ENCODE results near the gene SERBP1.

Gene SERBP1

GRCh38 chr1:67433837-67434236 lies 3.6 kb upstream of the SERBP1 start:
- TF ChIP-seq ZNF565 (CRISPR knock-in tag; conservative IDR thresholded peaks at IDR 0.05; ENCODE audit: low read depth) (no peak), ISL1 (CRISPR knock-in tag; IDR thresholded peaks at IDR 0.05) (no peak), TSHZ2 (CRISPR knock-in tag; IDR thresholded peaks at IDR 0.05) (no peak), SNAI2 (CRISPR knock-in tag; IDR thresholded peaks at IDR 0.05) (no peak), PATZ1 (CRISPR knock-in tag; IDR thresholded peaks at IDR 0.05; ENCODE audit: borderline replicate concordance) (no peak), POU6F1 (CRISPR knock-in tag; IDR thresholded peaks at IDR 0.05; ENCODE audit: borderline replicate concordance, low read depth) (no peak), OSR1 (CRISPR knock-in tag; IDR thresholded peaks at IDR 0.05) (no peak), PPARA (CRISPR knock-in tag; IDR thresholded peaks at IDR 0.05; ENCODE audit: borderline replicate concordance) (no peak)
- no peak for ATAC-seq

GRCh38 chr1:67432745-67433144 lies 2.5 kb upstream of the SERBP1 start:
- no peak for ATAC-seq
- TF ChIP-seq TSHZ2 (CRISPR knock-in tag; IDR thresholded peaks at IDR 0.05) (no peak), PPARA (CRISPR knock-in tag; IDR thresholded peaks at IDR 0.05; ENCODE audit: borderline replicate concordance) (no peak), ZNF8 (CRISPR knock-in tag; IDR thresholded peaks at IDR 0.05) (no peak), OSR1 (CRISPR knock-in tag; IDR thresholded peaks at IDR 0.05) (no peak), TCF4 (CRISPR knock-in tag; IDR thresholded peaks at IDR 0.05; ENCODE audit: borderline replicate concordance) (no peak), CSDC2 (CRISPR knock-in tag; IDR thresholded peaks at IDR 0.05) (no peak), ESRRG (CRISPR knock-in tag; IDR thresholded peaks at IDR 0.05) (no peak), ZNF70 (CRISPR knock-in tag; IDR thresholded peaks at IDR 0.05) (no peak), GLIS3 (CRISPR knock-in tag; IDR thresholded peaks at IDR 0.05) (no peak), CSRNP3 (CRISPR knock-in tag; IDR thresholded peaks at IDR 0.05) (no peak), ARNTL (CRISPR knock-in tag; IDR thresholded peaks at IDR 0.05; ENCODE audit: borderline replicate concordance, low read depth) (no peak)

GRCh38 chr1:67431869-67432578 lies 1.8 kb upstream of the SERBP1 start:
- ATAC-seq: no peak
- TF ChIP-seq BACH2 (CRISPR knock-in tag; IDR thresholded peaks at IDR 0.05; ENCODE audit: borderline replicate concordance) (no peak), ZNF8 (CRISPR knock-in tag; IDR thresholded peaks at IDR 0.05) (no peak), ZNF70 (CRISPR knock-in tag; IDR thresholded peaks at IDR 0.05) (no peak), ARNTL (CRISPR knock-in tag; IDR thresholded peaks at IDR 0.05; ENCODE audit: borderline replicate concordance, low read depth) (no peak), TOX (CRISPR knock-in tag; IDR thresholded peaks at IDR 0.05; ENCODE audit: borderline replicate concordance) (no peak), POU6F1 (CRISPR knock-in tag; IDR thresholded peaks at IDR 0.05; ENCODE audit: borderline replicate concordance, low read depth) (no peak), SNAI2 (CRISPR knock-in tag; IDR thresholded peaks at IDR 0.05) (no peak), OSR1 (CRISPR knock-in tag; IDR thresholded peaks at IDR 0.05) (no peak), TSHZ2 (CRISPR knock-in tag; IDR thresholded peaks at IDR 0.05) (no peak), PPARA (CRISPR knock-in tag; IDR thresholded peaks at IDR 0.05; ENCODE audit: borderline replicate concordance) (no peak), ZC3H10 (CRISPR knock-in tag; IDR thresholded peaks at IDR 0.05) (no peak), ESRRG (CRISPR knock-in tag; IDR thresholded peaks at IDR 0.05) (no peak), ZFP30 (CRISPR knock-in tag; IDR thresholded peaks at IDR 0.05) (no peak), ISL1 (CRISPR knock-in tag; IDR thresholded peaks at IDR 0.05) (no peak)
